Mucosa of rectum (tissue), 2 donors: Measurements from ENCODE around the gene HADHB.

ENCODE experiments used
- H3K27ac ChIP-seq, 2 donors: one replicate each; pipeline ENCODE4 v1.7.0; 2013; ENCODE audit warnings: inconsistent platforms in 2 of 2, low read depth in 2 of 2, low read length in 2 of 2
- H3K27me3 ChIP-seq, 2 donors: one replicate each; pipeline ENCODE4 v1.7.0; 2013; ENCODE audit warnings: low read length in 2 of 2; ENCODE audit not compliant: control insufficient read depth in 2 of 2, insufficient read depth in 2 of 2
- H3K36me3 ChIP-seq, 2 donors: one replicate each; pipeline ENCODE4 v1.7.0; 2013; ENCODE audit warnings: low read length in 2 of 2; ENCODE audit not compliant: control insufficient read depth in 2 of 2, insufficient read depth in 2 of 2
- H3K4me1 ChIP-seq, 2 donors: one replicate each; pipeline ENCODE4 v1.7.0; 2013; ENCODE audit warnings: low read length in 2 of 2, mild to moderate bottlenecking in 1 of 2; ENCODE audit not compliant: control insufficient read depth in 2 of 2, insufficient read depth in 2 of 2
- H3K4me3 ChIP-seq, 2 donors: one replicate each; pipeline ENCODE4 v1.7.0; 2013; ENCODE audit warnings: low read length in 2 of 2
- H3K9ac ChIP-seq, 2 donors: one replicate each; pipeline ENCODE4 v1.7.0; 2013; ENCODE audit warnings: low read length in 2 of 2, low read depth in 1 of 2, mild to moderate bottlenecking in 1 of 2
- H3K9me3 ChIP-seq, 2 donors: one replicate each; pipeline ENCODE4 v1.7.0; 2013; ENCODE audit warnings: low read length in 2 of 2; ENCODE audit not compliant: control insufficient read depth in 2 of 2
- donor health status: healthy.
- donor health status: Normal muscosa, but diverticular disease.

The HADHB gene

DNA sequence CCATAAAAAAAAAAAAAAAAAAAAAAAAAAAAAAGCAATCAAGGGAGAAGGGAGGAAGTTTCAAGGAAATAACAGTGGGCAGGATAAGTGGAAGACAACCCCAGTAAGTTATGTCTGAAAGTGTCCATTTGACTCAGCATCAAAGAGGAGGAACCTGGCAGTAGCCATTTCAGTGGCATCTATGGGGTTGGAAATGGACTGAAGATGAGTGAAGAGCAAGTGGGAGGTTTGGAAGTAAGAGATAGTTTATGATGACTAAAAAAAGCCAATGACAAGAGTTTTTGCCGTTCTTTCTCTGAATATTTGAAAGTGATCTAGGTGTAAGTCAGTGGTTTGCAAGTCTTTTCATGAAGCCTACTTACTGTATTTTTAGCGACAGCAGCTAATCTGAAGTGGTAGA lies 92.0 kb downstream of the HADHB start:
- Histone ChIP-seq H3K27ac (no peak overlapping the region), H3K4me1 (no peaks in the 10 kb centered on the region), H3K9me3 (no peaks in the 10 kb centered on the region), H3K36me3 (no peaks in the 10 kb centered on the region), H3K4me3 (no peak overlapping the region), H3K27me3 (no peaks in the 10 kb centered on the region), H3K9ac (no peak overlapping the region)

DNA sequence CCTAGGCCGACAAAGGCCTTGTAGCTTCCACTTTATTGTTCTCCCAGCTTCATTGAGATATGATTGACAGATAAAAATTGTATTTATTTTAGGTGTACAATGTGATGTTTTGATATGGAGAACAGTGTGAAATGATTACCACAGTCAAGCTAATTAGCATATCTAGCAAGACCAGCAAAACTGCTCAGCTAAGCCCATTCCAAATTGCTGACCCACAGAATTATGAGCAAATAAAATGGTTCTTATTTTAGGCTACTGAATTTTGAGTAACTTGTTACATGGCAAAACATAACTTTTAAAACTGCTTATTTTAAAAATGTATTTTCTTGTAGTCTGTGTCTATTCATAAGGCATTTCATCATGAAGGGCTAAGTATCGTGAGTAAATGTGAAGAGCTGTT lies 92.6 kb downstream of the HADHB start:
- H3K4me3 ChIP-seq: no peak overlapping the region
- H3K36me3 ChIP-seq: no peaks in the 10 kb centered on the region
- H3K27ac ChIP-seq: no peak overlapping the region
- H3K9me3 ChIP-seq: no peaks in the 10 kb centered on the region
- H3K9ac ChIP-seq: no peak overlapping the region
- H3K27me3 ChIP-seq: no peaks in the 10 kb centered on the region
- H3K4me1 ChIP-seq: no peaks in the 10 kb centered on the region
